SK-N-SH treated with all-trans-retinoic acid at 6 μM for 48 hours (cell line): ENCODE results near the gene ACADSB.

Experiments
- ISL1 ChIP-seq: fragments of 250-450 bp; sonication (Bioruptor Pico); IDR thresholded peaks from 2 replicates; pipeline ENCODE4 v2.1.2; 2022; ENCODE audit warnings: mild to moderate bottlenecking, moderate library complexity
- ZFP30 ChIP-seq: fragments of 450-650 bp; formaldehyde crosslinking; IDR thresholded peaks from 2 replicates; pipeline ENCODE4 v1.5.0; 2022; ENCODE audit warnings: mild to moderate bottlenecking, moderate library complexity

DNA sequence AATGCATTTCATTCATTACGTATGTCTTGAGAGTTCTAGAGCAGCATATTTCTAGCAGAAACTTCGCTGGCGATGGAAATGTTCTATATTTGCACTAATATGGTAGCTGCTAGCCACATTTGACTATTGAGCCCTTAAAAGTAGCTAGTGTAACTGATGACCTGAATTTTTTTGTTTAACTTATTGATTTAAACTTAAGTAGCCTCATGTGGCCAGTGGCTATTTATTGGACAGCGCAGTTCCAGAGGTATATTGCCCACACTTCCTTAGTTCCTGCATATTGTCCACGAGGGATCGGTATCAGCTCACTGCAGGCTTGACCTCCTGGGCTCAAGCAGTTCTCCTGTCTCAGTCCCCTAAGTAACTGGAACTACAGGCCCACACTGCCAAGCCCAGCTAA, 24.9 kb upstream of the ACADSB start:
- TF ChIP-seq ISL1 (CRISPR knock-in tag) (no peak), ZFP30 (CRISPR knock-in tag) (no peak)
